Measurements from ENCODE around the gene DDTL. TPM values are rescaled to one million over a fixed set of nuclear protein-coding genes. Genes with fewer than 3 reads are reported as not detected.

DDTL gene
- total and polyA plus RNA-seq, 4 donors = 6.3 to 18.7 (median 8.2) TPM

- TF ChIP-seq ZBTB33 (IDR thresholded peaks at IDR 0.05) = no peak
- TF ChIP-seq SP1 (IDR thresholded peaks at IDR 0.05) = no peak
- no peak for TF ChIP-seq RXRA (IDR thresholded peaks at IDR 0.05)
- no peak for TF ChIP-seq FOXA2 (IDR thresholded peaks at IDR 0.05)
- no peak for TF ChIP-seq HNF4A (conservative IDR thresholded peaks at IDR 0.05)
- no peak for TF ChIP-seq YY1 (IDR thresholded peaks at IDR 0.05)
- TF ChIP-seq ATF3 (IDR thresholded peaks at IDR 0.05) = no peak
- no peak for TF ChIP-seq JUND (IDR thresholded peaks at IDR 0.05)
- no peak for TF ChIP-seq HNF4G (IDR thresholded peaks at IDR 0.05)
- TF ChIP-seq FOXA1 (IDR thresholded peaks at IDR 0.05) = no peak
Measured at GRCh38 chr22:23922921-23923320, 43.8 kb upstream of the DDTL start (continued).

GRCh38 chr22:23925020-23925606, 41.6 kb upstream of the DDTL start:
- TF ChIP-seq RAD21 (IDR thresholded peaks at IDR 0.05) (no peak), HNF4A (conservative IDR thresholded peaks at IDR 0.05) (no peak), REST (IDR thresholded peaks at IDR 0.05) (no peak), FOXA1 (IDR thresholded peaks at IDR 0.05) (no peak), NR2F2 (IDR thresholded peaks at IDR 0.05) (no peak), GABPA (IDR thresholded peaks at IDR 0.05 in 1 of 2, conservative IDR thresholded peaks at IDR 0.05 in 1 of 2) (no peak), ZBTB33 (IDR thresholded peaks at IDR 0.05) (no peak), EGR1 (IDR thresholded peaks at IDR 0.05; ENCODE audit: low read depth in 2 of 2) (no peak), YY1 (IDR thresholded peaks at IDR 0.05) (no peak), MAX (IDR thresholded peaks at IDR 0.05) (no peak), CTCF (IDR thresholded peaks at IDR 0.05; ENCODE audit: low read depth, low read length, missing input control) (no peak), FOXA2 (IDR thresholded peaks at IDR 0.05) (no peak), SP1 (IDR thresholded peaks at IDR 0.05) (no peak), HNF4G (IDR thresholded peaks at IDR 0.05) (no peak), TAF1 (conservative IDR thresholded peaks at IDR 0.05) (no peak), ATF3 (IDR thresholded peaks at IDR 0.05) (no peak), RXRA (IDR thresholded peaks at IDR 0.05) (no peak), JUND (IDR thresholded peaks at IDR 0.05) (no peak)
- DNase-seq (ENCODE audit: low spot score) = no peak
- no peak overlapping the region for H3K4me3 ChIP-seq (ENCODE audit: low read depth in 1 of 3, low read length in 3 of 3)
- H3K27me3 ChIP-seq (ENCODE audit: control insufficient read depth in 4 of 4, insufficient read depth in 4 of 4, low read length in 3 of 4) = no peaks in the 10 kb centered on the region
- H3K27ac ChIP-seq (ENCODE audit: low read depth in 1 of 2, low read length in 2 of 2) = no peak overlapping the region
- WGBS = 94% methylated on average over 6 of the region's 6 CpGs
- H3K9ac ChIP-seq (ENCODE audit: low read depth in 1 of 2, low read length in 2 of 2) = no peak overlapping the region
- H3K36me3 ChIP-seq (ENCODE audit: control insufficient read depth in 4 of 4, insufficient read depth in 3 of 4, low read depth in 1 of 4, low read length in 3 of 4) = peaks cover 3 to 17% (median 12%) of the 10 kb centered on the region in 4 donors
- H3K4me1 ChIP-seq (ENCODE audit: control insufficient read depth in 4 of 4, insufficient read depth in 4 of 4, low read length in 3 of 4) = peaks cover 0 to 5% (median 3%) of the 10 kb centered on the region in 4 donors
- H3K9me3 ChIP-seq (ENCODE audit: control insufficient read depth in 4 of 4, low read length in 3 of 4) = peaks cover 0 to 9% (median 2%) of the 10 kb centered on the region in 4 donors

All from liver (tissue), 9 donors.